ENCODE data around the gene CADM1. TPM values are rescaled to one million over a fixed set of nuclear protein-coding genes. Genes with fewer than 3 reads are reported as not detected.

The CADM1 gene
- total and polyA plus RNA-seq, 4 donors, result 31.7 to 243 (median 77.9) TPM

DNA sequence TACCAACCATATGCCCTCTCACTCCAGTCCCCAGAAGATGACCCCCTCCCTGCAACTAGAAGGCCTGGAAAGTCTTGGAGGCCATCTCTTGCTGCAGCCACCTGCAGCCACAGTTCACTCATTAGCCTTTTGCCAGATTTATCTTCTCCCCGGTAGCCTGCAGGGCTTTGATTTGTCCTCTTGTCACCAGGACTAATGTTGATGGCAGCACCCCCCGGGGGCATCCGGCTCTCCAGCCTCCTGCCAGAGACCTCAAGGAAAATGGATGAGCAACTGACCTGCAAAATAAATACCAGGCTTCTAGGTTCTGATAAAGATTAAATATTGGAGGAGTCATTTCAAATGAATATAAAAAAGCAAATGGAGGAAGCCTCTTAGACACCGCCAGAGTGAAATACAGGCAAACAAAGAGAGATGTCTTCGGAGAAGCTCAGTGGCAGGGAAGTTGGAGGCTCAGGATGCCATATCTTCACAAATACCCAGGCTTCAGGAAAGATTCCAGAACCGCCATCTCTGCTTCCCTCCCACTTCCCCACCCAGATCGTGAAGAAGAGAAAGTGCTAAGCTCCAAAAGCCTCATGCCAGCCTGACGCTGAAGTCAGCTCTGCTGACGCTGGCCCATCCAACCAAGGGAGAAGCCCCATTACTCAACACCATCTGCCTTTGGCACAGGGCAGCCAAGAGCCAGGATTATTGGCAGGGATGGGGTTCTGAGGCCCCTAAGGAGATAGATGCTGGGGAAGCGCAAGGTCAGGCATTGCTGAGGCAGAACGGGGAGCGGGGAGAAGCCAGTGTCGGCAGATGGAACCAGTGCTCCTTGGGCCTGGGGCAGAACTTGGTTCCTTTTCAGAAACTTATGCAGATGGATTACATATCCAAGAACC lies 362.7 kb downstream of the CADM1 start:
- Histone ChIP-seq H3K27me3 (ENCODE audit: control insufficient read depth in 3 of 3, insufficient read depth in 3 of 3, low read length in 2 of 3) (no peaks in the 10 kb centered on the region), H3K9ac (ENCODE audit: insufficient read depth in 1 of 2, low read length in 2 of 2) (no peak overlapping the region), H3K4me3 (no peak overlapping the region), H3K36me3 (ENCODE audit: control insufficient read depth in 4 of 4, insufficient read depth in 4 of 4, low read length in 4 of 4) (no peaks in the 10 kb centered on the region), H3K27ac (ENCODE audit: low read depth in 1 of 2, low read length in 1 of 2) (no peak overlapping the region), H3K9me3 (ENCODE audit: control insufficient read depth in 4 of 4, insufficient read depth in 3 of 4, low read length in 3 of 4) (no peaks in the 10 kb centered on the region), H3K4me1 (ENCODE audit: control insufficient read depth in 5 of 5, insufficient read depth in 5 of 5, low read length in 5 of 5) (no peaks in the 10 kb centered on the region)
- 89% methylated on average over 13 of the region's 13 CpGs for WGBS, 2 donors
- DNase-seq, result no peak
- TF ChIP-seq, protein P1, sequence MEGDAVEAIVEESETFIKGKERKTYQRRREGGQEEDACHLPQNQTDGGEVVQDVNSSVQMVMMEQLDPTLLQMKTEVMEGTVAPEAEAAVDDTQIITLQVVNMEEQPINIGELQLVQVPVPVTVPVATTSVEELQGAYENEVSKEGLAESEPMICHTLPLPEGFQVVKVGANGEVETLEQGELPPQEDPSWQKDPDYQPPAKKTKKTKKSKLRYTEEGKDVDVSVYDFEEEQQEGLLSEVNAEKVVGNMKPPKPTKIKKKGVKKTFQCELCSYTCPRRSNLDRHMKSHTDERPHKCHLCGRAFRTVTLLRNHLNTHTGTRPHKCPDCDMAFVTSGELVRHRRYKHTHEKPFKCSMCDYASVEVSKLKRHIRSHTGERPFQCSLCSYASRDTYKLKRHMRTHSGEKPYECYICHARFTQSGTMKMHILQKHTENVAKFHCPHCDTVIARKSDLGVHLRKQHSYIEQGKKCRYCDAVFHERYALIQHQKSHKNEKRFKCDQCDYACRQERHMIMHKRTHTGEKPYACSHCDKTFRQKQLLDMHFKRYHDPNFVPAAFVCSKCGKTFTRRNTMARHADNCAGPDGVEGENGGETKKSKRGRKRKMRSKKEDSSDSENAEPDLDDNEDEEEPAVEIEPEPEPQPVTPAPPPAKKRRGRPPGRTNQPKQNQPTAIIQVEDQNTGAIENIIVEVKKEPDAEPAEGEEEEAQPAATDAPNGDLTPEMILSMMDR (IDR thresholded peaks at IDR 0.05; ENCODE audit: control extremely low read depth, extremely low read depth), result no peak
- no peak for ATAC-seq (ENCODE audit: insufficient read depth, low FRiP score)

DNA sequence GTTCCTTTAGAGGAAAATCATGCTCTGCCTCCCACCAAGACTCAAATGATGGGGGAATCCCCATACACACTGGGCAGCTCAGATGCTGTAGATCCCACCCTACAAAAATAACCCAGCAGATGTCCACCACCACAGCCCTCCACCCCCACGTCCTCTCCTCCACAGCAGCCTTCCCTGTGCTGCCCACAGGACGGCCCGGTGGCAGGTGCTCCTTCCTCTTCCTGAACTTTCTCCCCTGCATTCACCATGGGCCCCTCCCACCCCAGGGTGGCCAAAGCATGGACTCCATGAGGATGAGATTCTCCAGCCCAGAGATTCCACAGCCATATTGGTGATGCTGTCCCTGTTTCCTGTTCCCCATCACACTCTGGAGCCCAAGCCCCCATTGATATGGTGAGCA lies 368.3 kb downstream of the CADM1 start:
- H3K9me3 ChIP-seq (ENCODE audit: control insufficient read depth in 4 of 4, insufficient read depth in 3 of 4, low read length in 3 of 4), result no peaks in the 10 kb centered on the region
- no peaks in the 10 kb centered on the region for H3K36me3 ChIP-seq (ENCODE audit: control insufficient read depth in 4 of 4, insufficient read depth in 4 of 4, low read length in 4 of 4)
- DNase-seq (no peak), ATAC-seq (ENCODE audit: insufficient read depth, low FRiP score) (no peak)
- H3K9ac ChIP-seq (ENCODE audit: insufficient read depth in 1 of 2, low read length in 2 of 2), result no peak overlapping the region
- H3K4me3 ChIP-seq, result no peak overlapping the region
- no peak overlapping the region for H3K27ac ChIP-seq (ENCODE audit: low read depth in 1 of 2, low read length in 1 of 2)
- 47 to 60% methylated on average over 3 of the region's 3 CpGs for WGBS, 2 donors
- no peaks in the 10 kb centered on the region for H3K27me3 ChIP-seq (ENCODE audit: control insufficient read depth in 3 of 3, insufficient read depth in 3 of 3, low read length in 2 of 3)
- no peaks in the 10 kb centered on the region for H3K4me1 ChIP-seq (ENCODE audit: control insufficient read depth in 5 of 5, insufficient read depth in 5 of 5, low read length in 5 of 5)
- TF ChIP-seq, protein P1 (IDR thresholded peaks at IDR 0.05; ENCODE audit: control extremely low read depth, extremely low read depth), result no peak

DNA sequence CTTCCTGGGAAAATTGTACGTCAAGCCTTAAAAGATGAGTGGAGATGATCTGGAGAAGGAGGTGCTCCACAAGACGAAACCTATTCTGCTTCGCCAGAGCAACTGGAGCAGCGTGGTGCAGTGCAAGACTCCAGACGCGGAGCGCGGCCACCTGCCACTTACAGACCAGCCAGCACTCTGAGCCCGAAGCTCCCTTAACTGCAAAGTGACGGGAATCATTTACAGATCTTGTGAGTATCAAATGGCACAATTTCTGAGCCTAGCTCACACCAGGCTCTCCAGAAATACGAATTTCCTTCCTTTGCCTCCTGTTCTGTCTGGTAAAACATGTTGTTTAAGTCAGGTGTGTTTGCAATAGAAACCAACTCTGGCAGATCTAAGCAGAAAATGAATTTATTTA lies 369.3 kb downstream of the CADM1 start:
- H3K36me3 ChIP-seq (ENCODE audit: control insufficient read depth in 4 of 4, insufficient read depth in 4 of 4, low read length in 4 of 4), result no peaks in the 10 kb centered on the region
- no peak overlapping the region for H3K4me3 ChIP-seq
- no peak for ATAC-seq (ENCODE audit: insufficient read depth, low FRiP score)
- WGBS, 2 donors, result 74 to 88% methylated on average over 11 of the region's 11 CpGs
- no peak overlapping the region for H3K27ac ChIP-seq (ENCODE audit: low read depth in 1 of 2, low read length in 1 of 2)
- H3K27me3 ChIP-seq (ENCODE audit: control insufficient read depth in 3 of 3, insufficient read depth in 3 of 3, low read length in 2 of 3), result no peaks in the 10 kb centered on the region
- no peaks in the 10 kb centered on the region for H3K9me3 ChIP-seq (ENCODE audit: control insufficient read depth in 4 of 4, insufficient read depth in 3 of 4, low read length in 3 of 4)
- DNase-seq, result peak in 1 of 3 donors; percentile 24
- no peak overlapping the region for H3K9ac ChIP-seq (ENCODE audit: insufficient read depth in 1 of 2, low read length in 2 of 2)
- peaks cover 0 to 6% (median 0%) of the 10 kb centered on the region in 5 donors for H3K4me1 ChIP-seq (ENCODE audit: control insufficient read depth in 5 of 5, insufficient read depth in 5 of 5, low read length in 5 of 5)
- TF ChIP-seq, protein P1 (IDR thresholded peaks at IDR 0.05; ENCODE audit: control extremely low read depth, extremely low read depth), result no peak
